Upper lobe of left lung (tissue), 4 donors: Measurements from ENCODE around the gene HEATR5A.

Experiments
- CTCF ChIP-seq, 6 experiments: fragments of 450-650 bp in 4 of 6; fragments of 200-600 bp in 2 of 6; sonication (generic) in 2 of 6; IDR thresholded peaks; one replicate each; pipeline ENCODE4 v1.5.1; 2016 to 2019; ENCODE audit warnings: antibody characterized with exemption in 6 of 6
- EP300 ChIP-seq, 4 donors: sonication (generic); formaldehyde crosslinking; IDR thresholded peaks; one replicate each; pipeline ENCODE4 v1.5.1; 2017; ENCODE audit warnings: antibody characterized with exemption in 4 of 4, control low read depth in 2 of 4

- TF ChIP-seq EP300 (IDR thresholded peaks at IDR 0.05) (no peak), CTCF (IDR thresholded peaks at IDR 0.05) (no peak)
Measured at GRCh38 chr14:31402764-31403439, 17.4 kb downstream of the HEATR5A start.
